ENCODE results near the gene NAPEPLD.
A peak's percentile ranks its signal among the peaks of the same experiment; 100 is the strongest.
"Not testable (repeated sequence)": the region's sequence is repeated elsewhere in the genome, so short reads cannot be mapped to it uniquely, and the experiment has no call there.

Gene NAPEPLD

GRCh38 chr7:103148994-103149807 is at the start of gene NAPEPLD:
Gene NAPEPLD, minus strand, starts transcription at chr7:103149099. Its CDS starts 20,323 bp downstream, at chr7:103128776.
- peak within 1 kb of the TSS; percentile 58 for H3K4me3 ChIP-seq (ENCODE audit: low read depth, low read length)
- no peak for TF ChIP-seq CTCF (IDR thresholded peaks at IDR 0.05; ENCODE audit: low read depth, low read length)

GRCh38 chr7:103198079-103198478 is 49.2 kb upstream of the NAPEPLD start:
- not testable (repeated sequence) for H3K4me3 ChIP-seq (ENCODE audit: low read depth, low read length)

DNA sequence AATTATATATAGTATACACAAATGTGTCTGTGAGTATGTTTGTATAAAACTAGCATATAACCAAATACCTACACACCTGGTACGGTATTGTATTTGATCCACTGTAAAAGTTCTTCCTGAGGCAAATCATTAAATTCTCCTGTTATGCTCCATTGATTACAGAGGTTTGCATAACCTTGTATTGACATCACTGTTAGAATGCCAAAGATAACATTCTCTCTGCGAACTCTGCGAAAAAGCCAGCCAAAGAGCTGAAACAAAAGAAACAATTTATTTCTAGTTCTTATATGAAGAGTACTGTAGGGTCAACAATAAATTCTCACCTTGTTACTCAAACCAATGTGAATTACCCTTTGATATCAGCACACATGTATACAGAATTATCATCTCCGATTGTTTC is 46.5 kb upstream of the NAPEPLD start:
- H3K4me3 ChIP-seq (ENCODE audit: low read depth, low read length), result not testable (repeated sequence)

DNA sequence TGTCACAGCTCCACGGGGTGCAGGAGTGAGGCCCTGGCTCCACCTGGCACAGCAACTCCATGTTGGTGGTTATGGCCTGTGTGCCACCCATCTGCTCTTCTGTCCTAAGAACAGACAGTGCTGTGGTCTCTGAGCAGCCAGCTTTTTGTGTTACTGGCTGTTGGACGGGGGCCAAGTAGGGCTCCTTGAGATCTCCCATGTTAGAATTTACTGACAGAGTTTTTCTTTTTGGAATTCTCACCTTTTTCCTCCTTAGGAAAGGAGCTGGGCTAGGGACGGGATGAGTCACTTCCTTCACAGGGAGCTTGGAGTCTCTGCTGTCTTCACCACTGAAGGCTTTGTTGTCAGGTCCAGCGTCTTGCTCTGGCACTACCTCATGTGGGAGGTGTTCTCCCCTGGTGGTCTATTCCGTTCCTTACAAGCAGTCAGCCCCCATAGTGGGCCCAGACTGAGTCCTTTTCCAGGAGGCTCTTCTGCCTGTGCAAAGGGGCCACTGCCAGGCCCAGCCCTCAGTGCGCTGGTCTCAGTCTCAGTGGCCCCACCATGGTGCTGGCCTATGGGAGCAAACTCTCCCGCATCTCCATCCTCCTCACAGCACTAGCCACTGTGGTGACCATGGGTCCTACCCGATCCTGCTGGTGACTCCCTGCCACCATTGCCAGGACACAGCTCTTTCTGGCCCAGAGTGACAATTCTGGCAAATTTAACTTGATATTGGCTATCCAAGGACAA is 23.7 kb upstream of the NAPEPLD start:
- not testable (repeated sequence) for H3K4me3 ChIP-seq (ENCODE audit: low read depth, low read length)

DNA sequence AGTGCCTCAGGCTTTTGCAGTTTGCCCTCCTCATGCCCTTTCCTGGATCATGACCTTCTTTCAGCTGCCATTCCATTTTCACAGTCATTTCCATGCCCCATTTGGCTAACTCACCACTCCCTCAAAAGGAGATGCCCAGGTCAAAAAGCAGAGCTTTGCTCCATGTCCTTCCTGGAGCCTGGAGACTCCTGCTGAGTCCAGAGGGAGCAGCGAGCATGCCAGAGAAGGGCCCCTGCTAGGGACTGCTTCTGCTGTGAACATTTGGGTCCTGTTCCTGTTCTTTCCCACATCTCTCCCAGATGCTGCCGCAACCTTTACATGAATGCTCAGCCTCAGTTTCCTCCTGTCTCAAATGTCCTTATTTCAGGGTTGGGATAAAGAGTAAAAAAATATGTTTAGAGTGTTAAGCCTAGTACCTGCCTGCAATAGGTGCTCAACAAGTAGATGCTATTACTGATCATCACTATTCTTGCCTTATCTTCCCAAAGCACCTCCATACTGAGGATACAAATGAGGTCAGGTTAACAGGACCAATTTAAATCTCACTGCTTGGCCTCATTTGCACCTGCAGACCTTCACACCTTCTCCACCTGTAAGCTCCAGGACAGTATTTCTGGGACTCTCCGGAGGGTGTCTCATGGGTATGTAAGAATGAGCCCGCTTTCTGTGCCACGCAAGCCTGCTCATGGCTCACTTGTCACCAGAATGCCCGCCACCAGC is 23.0 kb upstream of the NAPEPLD start:
- not testable (repeated sequence) for H3K4me3 ChIP-seq (ENCODE audit: low read depth, low read length)

DNA sequence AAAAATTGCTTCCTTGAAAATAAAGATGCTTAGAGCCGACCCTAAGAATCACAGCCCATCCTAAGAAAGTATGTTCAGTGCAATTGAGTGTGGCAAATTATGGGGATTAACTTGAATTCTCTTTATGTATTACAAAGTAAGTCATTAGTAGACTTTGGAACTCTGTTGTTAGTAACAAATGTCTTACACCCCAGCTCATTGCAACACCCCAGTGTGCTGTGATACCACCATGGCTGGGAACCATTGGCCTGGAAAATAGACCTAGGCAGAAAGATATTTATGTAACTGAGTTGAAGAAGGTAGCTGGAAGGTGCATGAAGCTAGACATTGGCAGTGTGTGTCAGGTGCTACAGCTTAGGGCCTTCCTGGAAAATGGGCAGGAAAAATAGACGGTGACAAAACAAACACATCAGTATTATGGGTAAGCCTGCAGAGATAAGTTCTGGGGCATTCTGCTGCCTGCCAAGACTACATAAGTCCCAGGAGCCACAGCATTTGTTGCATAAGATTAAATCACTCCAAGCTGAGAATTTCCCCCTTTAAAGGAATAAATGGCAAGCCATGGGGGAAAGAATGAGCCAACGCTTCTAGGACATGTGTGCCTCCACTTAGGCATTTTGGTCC is 18.1 kb upstream of the NAPEPLD start:
- not testable (repeated sequence) for H3K4me3 ChIP-seq (ENCODE audit: low read depth, low read length)

DNA sequence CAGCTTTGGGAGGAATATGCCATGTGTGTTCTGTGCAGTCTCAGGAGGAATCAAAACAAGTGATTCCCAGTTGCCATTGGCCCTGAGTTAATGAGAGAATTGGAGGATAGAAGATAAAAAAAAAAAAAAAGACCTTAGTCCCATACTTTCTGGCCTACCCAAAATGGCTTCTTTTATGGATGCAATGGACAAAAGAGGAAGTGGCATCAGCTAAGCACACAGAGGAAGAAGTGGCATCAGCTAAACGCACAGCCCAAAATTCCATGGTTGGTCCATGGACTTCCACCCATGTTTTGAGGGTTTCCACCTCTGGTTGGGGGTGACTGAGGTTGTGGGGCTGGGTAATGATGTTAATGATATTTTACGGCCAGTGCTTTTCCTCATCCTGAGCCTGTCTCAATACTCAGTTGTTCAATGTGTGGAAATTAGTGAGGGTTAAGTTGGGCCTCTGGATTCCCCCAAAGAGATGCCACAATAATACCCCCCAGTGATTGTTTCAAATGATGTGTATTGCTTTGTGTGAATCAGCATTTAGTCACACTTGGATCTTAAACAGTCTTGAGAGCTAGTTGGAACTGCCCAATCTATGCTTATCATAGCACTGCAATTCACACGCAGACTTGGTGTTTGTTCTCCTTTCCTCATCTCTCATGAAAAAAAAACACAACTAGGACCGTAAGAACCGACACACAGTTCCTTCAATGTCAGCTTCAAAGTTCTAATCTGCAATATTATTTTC is 14.4 kb upstream of the NAPEPLD start:
- H3K4me3 ChIP-seq (ENCODE audit: low read depth, low read length), result not testable (repeated sequence)

- H3K4me3 ChIP-seq (ENCODE audit: low read depth, low read length), result not testable (repeated sequence)
Measured at GRCh38 chr7:103162641-103163040, 13.7 kb upstream of the NAPEPLD start.

- not testable (repeated sequence) for H3K4me3 ChIP-seq (ENCODE audit: low read depth, low read length)
Measured at GRCh38 chr7:103161998-103162616, 13.2 kb upstream of the NAPEPLD start.

- not testable (repeated sequence) for H3K4me3 ChIP-seq (ENCODE audit: low read depth, low read length)
Measured at GRCh38 chr7:103159072-103159471, 10.2 kb upstream of the NAPEPLD start.

DNA sequence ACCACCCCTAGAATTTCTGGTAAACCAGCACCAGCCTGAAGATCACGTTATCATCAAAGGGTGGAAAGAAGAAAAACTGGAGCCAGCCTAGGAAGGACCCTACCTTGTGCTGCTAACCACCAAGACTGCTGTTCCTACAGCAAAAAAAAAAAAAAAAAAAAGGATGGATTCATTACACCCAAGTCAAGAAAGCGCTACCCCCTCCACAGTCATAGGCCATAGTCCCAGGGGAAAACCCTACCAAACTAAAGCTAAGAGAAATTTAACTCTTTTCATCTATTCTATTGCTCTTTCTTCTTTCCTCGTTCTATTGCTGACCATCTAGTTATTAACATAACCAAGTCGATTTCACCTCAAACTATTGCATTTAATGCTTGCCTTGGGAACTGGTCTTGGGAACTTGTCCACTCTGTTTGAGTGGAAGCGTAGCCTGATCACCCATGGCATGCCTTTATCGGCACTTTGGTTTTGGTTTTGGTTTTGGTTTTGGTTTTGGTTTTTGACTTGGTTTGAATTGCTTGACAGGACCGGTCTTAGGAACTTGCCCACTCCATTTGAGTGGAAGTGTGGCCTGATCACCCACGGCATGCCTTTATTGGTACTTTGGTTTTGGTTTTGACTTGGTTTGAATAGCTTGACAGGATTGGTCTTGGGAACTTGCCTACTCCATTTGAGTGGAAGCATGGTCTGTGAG is 6.6 kb upstream of the NAPEPLD start:
- H3K4me3 ChIP-seq (ENCODE audit: low read depth, low read length), result not testable (repeated sequence)

DNA sequence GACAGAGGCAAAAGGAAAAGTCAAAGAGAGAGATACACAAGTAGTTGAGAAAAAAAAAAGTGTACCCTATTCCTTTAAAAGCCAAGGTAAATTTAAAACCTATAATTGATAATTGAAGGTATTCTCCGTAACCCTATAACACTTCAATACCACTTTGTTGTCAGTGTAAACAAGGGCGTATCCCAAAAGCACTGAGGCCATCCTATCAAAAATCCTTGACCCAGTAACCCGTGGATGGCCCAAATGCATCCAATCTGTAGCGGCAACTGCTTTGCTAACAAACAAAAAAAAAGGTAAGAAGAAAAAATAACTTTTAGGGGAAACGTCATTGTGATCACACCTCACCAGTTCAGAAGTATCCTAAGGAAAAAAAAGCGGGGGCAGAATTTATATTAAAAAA is 5.1 kb upstream of the NAPEPLD start:
- no peak for TF ChIP-seq CTCF (IDR thresholded peaks at IDR 0.05; ENCODE audit: low read depth, low read length)
- H3K4me3 ChIP-seq (ENCODE audit: low read depth, low read length), result no peak overlapping the region

- not testable (repeated sequence) for H3K4me3 ChIP-seq (ENCODE audit: low read depth, low read length)
Measured at GRCh38 chr7:103152744-103153617, 4.1 kb upstream of the NAPEPLD start.

DNA sequence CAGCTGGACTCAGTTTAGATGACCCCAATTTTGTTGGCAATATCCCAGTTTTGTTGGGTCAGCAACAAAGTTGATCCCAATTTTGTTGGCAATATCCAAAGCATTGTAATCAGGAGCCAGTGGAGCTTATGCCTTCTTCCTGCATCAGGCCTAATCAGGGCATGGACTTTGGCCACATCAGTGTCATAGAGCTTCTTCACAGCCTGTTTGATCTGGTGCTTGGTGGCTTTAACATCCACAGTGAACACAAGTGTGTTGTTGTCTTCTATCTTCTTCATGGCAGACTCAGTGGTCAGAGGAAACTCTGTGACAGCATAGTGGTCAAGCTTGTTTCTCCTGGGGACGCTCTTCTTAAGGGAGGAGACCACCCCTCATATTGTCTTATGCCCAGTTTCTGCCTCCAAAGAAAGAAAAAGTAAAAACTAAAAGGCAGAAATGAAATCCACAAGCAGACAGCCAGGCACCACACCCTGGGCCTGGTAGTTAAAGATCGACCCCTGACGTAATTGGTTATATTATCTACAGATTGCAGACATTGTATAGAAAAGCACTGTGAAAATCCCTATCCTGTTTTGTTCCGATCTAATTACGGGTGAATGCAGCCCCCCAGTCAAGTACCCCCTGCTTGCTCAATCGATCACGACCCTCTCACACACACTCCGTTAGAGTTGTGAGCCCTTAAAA is 3.2 kb upstream of the NAPEPLD start:
- not testable (repeated sequence) for H3K4me3 ChIP-seq (ENCODE audit: low read depth, low read length)

All from WI38 (cell line).